ENCODE data around the gene UBE2G2.

GRCh38 chr21:44752671-44753235 lies 48.9 kb downstream of the UBE2G2 start:
- TF ChIP-seq CTCF (IDR thresholded peaks at IDR 0.05; ENCODE audit: insufficient read depth, low read length): no peak
- TF ChIP-seq GABPA (IDR thresholded peaks at IDR 0.05; ENCODE audit: low read depth): no peak
- no peak for TF ChIP-seq POLR2AphosphoS5 (IDR thresholded peaks at IDR 0.05; ENCODE audit: low read depth)
- TF ChIP-seq SPI1 (IDR thresholded peaks at IDR 0.05; ENCODE audit: borderline replicate concordance, low read depth): no peak
- no peak for TF ChIP-seq REST (IDR thresholded peaks at IDR 0.05; ENCODE audit: insufficient replicate concordance, low read depth)
